ENCODE results near the gene ALDOC.

The ALDOC gene

DNA sequence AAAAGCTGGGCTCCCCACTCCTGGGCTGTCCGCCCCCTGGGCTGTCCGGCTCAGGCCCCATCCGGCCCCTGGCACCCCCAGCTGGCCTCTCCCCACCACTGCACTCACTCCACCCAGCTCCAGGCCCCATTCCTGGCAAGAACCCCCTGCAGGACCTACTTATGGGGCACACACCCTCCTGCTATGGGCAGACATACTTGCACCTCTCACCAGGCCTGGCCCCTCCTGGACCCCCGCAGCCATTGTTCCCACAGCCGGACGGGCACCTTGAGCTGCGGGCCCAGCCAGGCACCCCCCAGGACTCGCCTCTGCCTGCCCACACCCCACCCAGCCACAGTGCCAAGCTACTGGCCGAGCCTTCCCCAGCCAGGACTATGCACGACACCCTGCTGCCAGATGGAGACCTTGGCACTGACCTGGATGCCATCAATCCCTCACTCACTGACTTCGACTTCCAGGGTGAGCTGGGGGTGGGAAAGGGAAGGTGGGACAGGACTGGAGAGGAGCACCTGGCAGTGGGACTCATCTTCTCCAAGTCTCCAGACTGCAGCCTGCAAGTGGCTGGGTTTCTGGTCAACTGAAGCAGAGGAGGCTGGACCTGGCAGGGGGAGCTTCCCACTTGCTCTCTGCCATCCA, 41.8 kb downstream of the ALDOC start:
- H3K9me2 ChIP-seq (replicated peaks; ENCODE audit: control insufficient read depth, low read length) = no peaks in the 10 kb centered on the region
- no peaks in the 10 kb centered on the region for H4K20me1 ChIP-seq (ENCODE audit: control insufficient read depth, insufficient read depth, low read depth, low read length)
- H3K27ac ChIP-seq (ENCODE audit: low read depth, low read length) = no peak overlapping the region
- no peaks in the 10 kb centered on the region for H3K9me3 ChIP-seq (ENCODE audit: control insufficient read depth, insufficient read depth, low read length)
- no peaks in the 10 kb centered on the region for H3F3A ChIP-seq (ENCODE audit: control insufficient read depth, insufficient read depth)
- peaks cover 4% of the 10 kb centered on the region for H3K27me3 ChIP-seq (ENCODE audit: control insufficient read depth, low read length)
- H3K4me3 ChIP-seq (ENCODE audit: low read length) = no peak overlapping the region
- TF ChIP-seq EZH2phosphoT487 (IDR thresholded peaks at IDR 0.05; ENCODE audit: borderline replicate concordance, low read length) = no peak
- TF ChIP-seq, protein P1, sequence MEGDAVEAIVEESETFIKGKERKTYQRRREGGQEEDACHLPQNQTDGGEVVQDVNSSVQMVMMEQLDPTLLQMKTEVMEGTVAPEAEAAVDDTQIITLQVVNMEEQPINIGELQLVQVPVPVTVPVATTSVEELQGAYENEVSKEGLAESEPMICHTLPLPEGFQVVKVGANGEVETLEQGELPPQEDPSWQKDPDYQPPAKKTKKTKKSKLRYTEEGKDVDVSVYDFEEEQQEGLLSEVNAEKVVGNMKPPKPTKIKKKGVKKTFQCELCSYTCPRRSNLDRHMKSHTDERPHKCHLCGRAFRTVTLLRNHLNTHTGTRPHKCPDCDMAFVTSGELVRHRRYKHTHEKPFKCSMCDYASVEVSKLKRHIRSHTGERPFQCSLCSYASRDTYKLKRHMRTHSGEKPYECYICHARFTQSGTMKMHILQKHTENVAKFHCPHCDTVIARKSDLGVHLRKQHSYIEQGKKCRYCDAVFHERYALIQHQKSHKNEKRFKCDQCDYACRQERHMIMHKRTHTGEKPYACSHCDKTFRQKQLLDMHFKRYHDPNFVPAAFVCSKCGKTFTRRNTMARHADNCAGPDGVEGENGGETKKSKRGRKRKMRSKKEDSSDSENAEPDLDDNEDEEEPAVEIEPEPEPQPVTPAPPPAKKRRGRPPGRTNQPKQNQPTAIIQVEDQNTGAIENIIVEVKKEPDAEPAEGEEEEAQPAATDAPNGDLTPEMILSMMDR (IDR thresholded peaks at IDR 0.05; ENCODE audit: low read depth, low read length, poor library complexity, severe bottlenecking) = no peak
- H3K36me3 ChIP-seq (ENCODE audit: control insufficient read depth, low read length) = no peaks in the 10 kb centered on the region
- no peaks in the 10 kb centered on the region for H3K4me1 ChIP-seq (ENCODE audit: control insufficient read depth, low read length)
- no peak overlapping the region for H3K4me2 ChIP-seq (ENCODE audit: low read length)
- H3K79me2 ChIP-seq (ENCODE audit: control insufficient read depth, low read length) = no peaks in the 10 kb centered on the region

DNA sequence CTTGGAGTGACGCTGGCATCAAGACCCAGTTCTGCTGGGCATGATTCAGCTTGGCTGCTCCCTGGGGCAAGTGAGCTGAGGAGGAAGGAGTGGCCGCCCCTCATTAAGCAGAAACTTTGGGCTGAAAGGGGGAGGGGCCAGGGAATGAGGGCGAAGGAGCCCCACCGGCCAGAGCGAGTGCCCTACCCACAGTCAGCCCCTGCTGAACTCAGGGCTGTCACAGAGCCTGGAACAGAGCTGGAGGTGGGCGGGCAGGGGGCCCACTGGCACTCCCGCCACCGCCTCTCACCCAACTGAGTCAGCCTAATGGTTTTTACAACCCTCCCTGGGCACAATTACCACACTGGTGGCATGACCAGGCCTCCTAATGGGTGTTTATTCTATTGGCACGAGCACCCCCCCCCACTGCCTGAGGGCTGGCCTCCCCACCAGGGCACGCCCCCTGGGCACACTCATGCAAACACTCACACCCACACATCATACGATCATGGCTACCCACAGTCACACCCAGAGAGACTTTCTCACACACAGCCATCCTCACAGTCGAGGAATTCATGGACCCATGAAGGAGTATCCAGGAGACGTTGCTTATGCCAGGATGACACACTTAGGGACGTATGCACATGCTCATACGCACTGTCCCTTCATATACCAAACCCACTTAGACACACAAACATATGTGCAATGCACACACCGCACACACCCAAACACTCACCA, 43.4 kb downstream of the ALDOC start:
- no peaks in the 10 kb centered on the region for H3K9me3 ChIP-seq (ENCODE audit: control insufficient read depth, insufficient read depth, low read length)
- H3K4me1 ChIP-seq (ENCODE audit: control insufficient read depth, low read length) = no peaks in the 10 kb centered on the region
- H3K36me3 ChIP-seq (ENCODE audit: control insufficient read depth, low read length) = no peaks in the 10 kb centered on the region
- no peaks in the 10 kb centered on the region for H3K79me2 ChIP-seq (ENCODE audit: control insufficient read depth, low read length)
- no peaks in the 10 kb centered on the region for H4K20me1 ChIP-seq (ENCODE audit: control insufficient read depth, insufficient read depth, low read depth, low read length)
- no peak overlapping the region for H3K27ac ChIP-seq (ENCODE audit: low read depth, low read length)
- H3F3A ChIP-seq (ENCODE audit: control insufficient read depth, insufficient read depth) = no peaks in the 10 kb centered on the region
- no peak overlapping the region for H3K4me2 ChIP-seq (ENCODE audit: low read length)
- H3K4me3 ChIP-seq (ENCODE audit: low read length) = no peak overlapping the region
- H3K27me3 ChIP-seq (ENCODE audit: control insufficient read depth, low read length) = peaks cover 10% of the 10 kb centered on the region
- no peaks in the 10 kb centered on the region for H3K9me2 ChIP-seq (replicated peaks; ENCODE audit: control insufficient read depth, low read length)
- TF ChIP-seq, protein P1 (IDR thresholded peaks at IDR 0.05; ENCODE audit: low read depth, low read length, poor library complexity, severe bottlenecking) = no peak
- no peak for TF ChIP-seq EZH2phosphoT487 (IDR thresholded peaks at IDR 0.05; ENCODE audit: borderline replicate concordance, low read length)

DNA sequence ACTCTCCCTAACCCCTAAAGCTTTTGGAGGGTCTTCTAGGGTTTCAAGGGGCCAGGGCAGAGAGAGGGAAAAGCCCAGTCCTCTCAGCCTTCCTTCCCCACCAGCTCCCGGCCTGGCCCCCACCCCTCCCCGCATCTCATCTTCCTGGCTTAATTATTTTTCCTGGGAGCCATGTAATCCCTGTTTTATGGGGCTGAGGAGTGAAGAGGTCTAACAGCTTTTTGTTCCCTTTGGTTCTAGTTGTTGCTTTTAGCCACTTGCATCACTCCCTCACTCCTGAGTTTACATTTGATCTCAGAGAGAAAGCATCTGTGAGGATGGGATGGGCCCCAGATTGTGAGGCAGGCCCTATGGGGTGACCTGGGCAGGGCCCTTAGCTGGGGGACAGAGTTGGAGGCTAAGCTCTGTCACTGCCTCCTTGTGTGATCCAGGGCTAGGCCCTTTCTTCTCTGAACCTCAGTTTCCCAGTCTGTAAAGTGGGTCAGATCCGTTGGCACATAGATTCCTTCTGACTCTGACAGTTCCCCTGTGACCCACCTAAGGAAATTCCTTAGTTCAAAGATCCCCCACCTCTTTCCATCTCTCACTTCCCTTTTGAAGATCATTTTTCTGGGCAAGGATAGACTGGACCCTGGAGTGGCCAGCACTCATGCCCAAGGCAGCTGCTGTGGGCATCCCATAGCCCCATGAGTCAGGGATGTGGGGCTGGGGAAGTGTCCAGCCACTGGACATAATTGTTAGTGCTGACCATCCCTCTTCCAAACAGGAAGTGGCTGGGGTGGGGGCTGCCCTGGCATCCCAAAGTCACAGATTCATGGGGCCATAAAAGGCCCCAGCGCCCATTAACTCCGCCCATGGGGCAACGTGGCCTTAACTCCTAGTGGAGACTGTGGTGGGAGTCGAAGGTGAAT, 44.4 kb downstream of the ALDOC start:
- H3K9me2 ChIP-seq (replicated peaks; ENCODE audit: control insufficient read depth, low read length) = no peaks in the 10 kb centered on the region

More for the DNA sequence above, 44.4 kb downstream of the ALDOC start:
- Histone ChIP-seq H3K4me1 (ENCODE audit: control insufficient read depth, low read length) (no peaks in the 10 kb centered on the region), H3K4me2 (ENCODE audit: low read length) (no peak overlapping the region), H3K36me3 (ENCODE audit: control insufficient read depth, low read length) (no peaks in the 10 kb centered on the region), H3F3A (ENCODE audit: control insufficient read depth, insufficient read depth) (no peaks in the 10 kb centered on the region), H3K79me2 (ENCODE audit: control insufficient read depth, low read length) (no peaks in the 10 kb centered on the region), H4K20me1 (ENCODE audit: control insufficient read depth, insufficient read depth, low read depth, low read length) (no peaks in the 10 kb centered on the region), H3K4me3 (ENCODE audit: low read length) (no peak overlapping the region), H3K27me3 (ENCODE audit: control insufficient read depth, low read length) (peaks cover 10% of the 10 kb centered on the region), H3K9me3 (ENCODE audit: control insufficient read depth, insufficient read depth, low read length) (no peaks in the 10 kb centered on the region), H3K27ac (ENCODE audit: low read depth, low read length) (no peak overlapping the region)
- TF ChIP-seq EZH2phosphoT487 (IDR thresholded peaks at IDR 0.05; ENCODE audit: borderline replicate concordance, low read length) = no peak
- TF ChIP-seq, protein P1 (IDR thresholded peaks at IDR 0.05; ENCODE audit: low read depth, low read length, poor library complexity, severe bottlenecking) = no peak
